Stimulated activated naive CD8-positive, alpha-beta T cell treated with anti-CD3 and anti-CD28 coated beads, Interleukin-15, Interleukin-2, amounts not matched to agents 100 ng/mL and 50 ng/mL, for 24 hours (primary cell): ENCODE results near the gene HIVEP2.

Experiments
- H3K27ac Mint-ChIP-seq: one replicate; pipeline ENCODE4 v1.8.0; 2021; ENCODE audit warnings: mild to moderate bottlenecking, mixed read lengths
- H3K27me3 Mint-ChIP-seq: one replicate; pipeline ENCODE4 v1.8.0; 2021; ENCODE audit warnings: mixed read lengths
- H3K36me3 Mint-ChIP-seq: one replicate; pipeline ENCODE4 v1.8.0; 2021; ENCODE audit warnings: low read depth, mixed read lengths
- H3K4me1 Mint-ChIP-seq: one replicate; pipeline ENCODE4 v1.8.0; 2021; ENCODE audit warnings: low read depth, mixed read lengths
- H3K4me3 Mint-ChIP-seq: one replicate; pipeline ENCODE4 v1.8.0; 2021; ENCODE audit warnings: mild to moderate bottlenecking, mixed read lengths
- H3K9me3 Mint-ChIP-seq: one replicate; pipeline ENCODE4 v1.8.0; 2021; ENCODE audit warnings: mixed read lengths

HIVEP2 gene

GRCh38 chr6:142794424-142794823, 150.6 kb downstream of the HIVEP2 start:
- no peaks in the 10 kb centered on the region for H3K9me3 Mint-ChIP-seq
- peaks cover 36% of the 10 kb centered on the region for H3K36me3 Mint-ChIP-seq
- H3K4me3 Mint-ChIP-seq = no peak overlapping the region
- peaks cover 84% of the 10 kb centered on the region for H3K4me1 Mint-ChIP-seq
- H3K27me3 Mint-ChIP-seq = no peaks in the 10 kb centered on the region
- H3K27ac Mint-ChIP-seq = peak overlapping the region; percentile 47

- Mint-ChIP-seq H3K27me3 (no peaks in the 10 kb centered on the region), H3K27ac (peak overlapping the region; percentile 51), H3K4me3 (no peak overlapping the region), H3K36me3 (peaks cover 51% of the 10 kb centered on the region), H3K4me1 (peaks cover 85% of the 10 kb centered on the region), H3K9me3 (no peaks in the 10 kb centered on the region)
These were observed 154.7 kb downstream of the HIVEP2 start for GRCh38 chr6:142790257-142790656.

- H3K36me3 Mint-ChIP-seq = peaks cover 45% of the 10 kb centered on the region
- peak overlapping the region; percentile 51 for H3K27ac Mint-ChIP-seq
- H3K9me3 Mint-ChIP-seq = no peaks in the 10 kb centered on the region
- H3K27me3 Mint-ChIP-seq = no peaks in the 10 kb centered on the region
- peaks cover 87% of the 10 kb centered on the region for H3K4me1 Mint-ChIP-seq
- no peak overlapping the region for H3K4me3 Mint-ChIP-seq
These were observed 157.6 kb downstream of the HIVEP2 start for GRCh38 chr6:142787422-142787821.

- H3K4me3 Mint-ChIP-seq = no peak overlapping the region
- peaks cover 87% of the 10 kb centered on the region for H3K4me1 Mint-ChIP-seq
- H3K27me3 Mint-ChIP-seq = no peaks in the 10 kb centered on the region
- H3K36me3 Mint-ChIP-seq = peaks cover 46% of the 10 kb centered on the region
- no peaks in the 10 kb centered on the region for H3K9me3 Mint-ChIP-seq
- H3K27ac Mint-ChIP-seq = peak overlapping the region; percentile 86
These were observed 158.5 kb downstream of the HIVEP2 start for GRCh38 chr6:142786476-142786875.

GRCh38 chr6:142784344-142784743, 160.6 kb downstream of the HIVEP2 start:
- peak overlapping the region; percentile 47 for H3K4me3 Mint-ChIP-seq
- H3K36me3 Mint-ChIP-seq = peaks cover 56% of the 10 kb centered on the region
- H3K9me3 Mint-ChIP-seq = no peaks in the 10 kb centered on the region
- peak overlapping the region; percentile 95 for H3K27ac Mint-ChIP-seq
- peaks cover 87% of the 10 kb centered on the region for H3K4me1 Mint-ChIP-seq
- no peaks in the 10 kb centered on the region for H3K27me3 Mint-ChIP-seq

- Mint-ChIP-seq H3K4me1 (peaks cover 81% of the 10 kb centered on the region), H3K36me3 (peaks cover 51% of the 10 kb centered on the region), H3K27ac (peak overlapping the region; percentile 70), H3K27me3 (no peaks in the 10 kb centered on the region), H3K9me3 (no peaks in the 10 kb centered on the region), H3K4me3 (no peak overlapping the region)
These were observed 161.5 kb downstream of the HIVEP2 start for GRCh38 chr6:142783499-142783898.

GRCh38 chr6:142781129-142781528, 163.8 kb downstream of the HIVEP2 start:
- Mint-ChIP-seq H3K27me3 (no peaks in the 10 kb centered on the region), H3K36me3 (peaks cover 41% of the 10 kb centered on the region)

GRCh38 chr6:142773859-142774648, 170.9 kb downstream of the HIVEP2 start:
- H3K4me3 Mint-ChIP-seq = peak overlapping the region; percentile 51
- H3K27me3 Mint-ChIP-seq = no peaks in the 10 kb centered on the region
- peaks cover 55% of the 10 kb centered on the region for H3K4me1 Mint-ChIP-seq
- H3K27ac Mint-ChIP-seq = peak overlapping the region; percentile 81
- H3K36me3 Mint-ChIP-seq = peaks cover 62% of the 10 kb centered on the region
- no peaks in the 10 kb centered on the region for H3K9me3 Mint-ChIP-seq

More at GRCh38 chr6:142781129-142781528, 163.8 kb downstream of the HIVEP2 start:
- H3K9me3 Mint-ChIP-seq = no peaks in the 10 kb centered on the region
- H3K27ac Mint-ChIP-seq = peak overlapping the region; percentile 78
- H3K4me3 Mint-ChIP-seq = no peak overlapping the region
- H3K4me1 Mint-ChIP-seq = peaks cover 69% of the 10 kb centered on the region

- Mint-ChIP-seq H3K27ac (peak overlapping the region; percentile 81), H3K36me3 (peaks cover 67% of the 10 kb centered on the region), H3K4me1 (peaks cover 58% of the 10 kb centered on the region), H3K27me3 (no peaks in the 10 kb centered on the region), H3K9me3 (no peaks in the 10 kb centered on the region), H3K4me3 (no peak overlapping the region)
These were observed 171.7 kb downstream of the HIVEP2 start for GRCh38 chr6:142773324-142773723.

GRCh38 chr6:142771162-142771561, 173.8 kb downstream of the HIVEP2 start:
- H3K4me3 Mint-ChIP-seq = no peak overlapping the region
- H3K36me3 Mint-ChIP-seq = peaks cover 84% of the 10 kb centered on the region
- H3K9me3 Mint-ChIP-seq = no peaks in the 10 kb centered on the region
- peak overlapping the region; percentile 41 for H3K27ac Mint-ChIP-seq
- H3K4me1 Mint-ChIP-seq = peaks cover 67% of the 10 kb centered on the region
- H3K27me3 Mint-ChIP-seq = no peaks in the 10 kb centered on the region

- H3K4me3 Mint-ChIP-seq = no peak overlapping the region
- peaks cover 50% of the 10 kb centered on the region for H3K4me1 Mint-ChIP-seq
- no peaks in the 10 kb centered on the region for H3K27me3 Mint-ChIP-seq
- H3K36me3 Mint-ChIP-seq = peaks cover 87% of the 10 kb centered on the region
- no peak overlapping the region for H3K27ac Mint-ChIP-seq
- H3K9me3 Mint-ChIP-seq = no peaks in the 10 kb centered on the region
These were observed 179.7 kb downstream of the HIVEP2 start for GRCh38 chr6:142765306-142765705.

GRCh38 chr6:142764311-142764710, 180.7 kb downstream of the HIVEP2 start:
- H3K9me3 Mint-ChIP-seq = no peaks in the 10 kb centered on the region
- H3K4me1 Mint-ChIP-seq = peaks cover 43% of the 10 kb centered on the region
- no peaks in the 10 kb centered on the region for H3K27me3 Mint-ChIP-seq
- peaks cover 87% of the 10 kb centered on the region for H3K36me3 Mint-ChIP-seq
- no peak overlapping the region for H3K27ac Mint-ChIP-seq
- no peak overlapping the region for H3K4me3 Mint-ChIP-seq

- Mint-ChIP-seq H3K9me3 (no peaks in the 10 kb centered on the region), H3K27ac (peak overlapping the region; percentile 9), H3K4me3 (no peak overlapping the region), H3K4me1 (peaks cover 38% of the 10 kb centered on the region), H3K36me3 (peaks cover 86% of the 10 kb centered on the region), H3K27me3 (no peaks in the 10 kb centered on the region)
These were observed 181.8 kb downstream of the HIVEP2 start for GRCh38 chr6:142763205-142763604.

GRCh38 chr6:142761756-142762155, 183.2 kb downstream of the HIVEP2 start:
- H3K9me3 Mint-ChIP-seq = no peaks in the 10 kb centered on the region
- H3K27me3 Mint-ChIP-seq = no peaks in the 10 kb centered on the region
- H3K27ac Mint-ChIP-seq = peak overlapping the region; percentile 59
- H3K4me1 Mint-ChIP-seq = peaks cover 32% of the 10 kb centered on the region
- H3K36me3 Mint-ChIP-seq = peaks cover 86% of the 10 kb centered on the region
- no peak overlapping the region for H3K4me3 Mint-ChIP-seq

- Mint-ChIP-seq H3K27ac (no peak overlapping the region), H3K27me3 (no peaks in the 10 kb centered on the region), H3K9me3 (no peaks in the 10 kb centered on the region), H3K36me3 (peaks cover 89% of the 10 kb centered on the region), H3K4me1 (peaks cover 41% of the 10 kb centered on the region), H3K4me3 (no peak overlapping the region)
These were observed 184.8 kb downstream of the HIVEP2 start for GRCh38 chr6:142760152-142760551.

GRCh38 chr6:142758629-142759025, 186.3 kb downstream of the HIVEP2 start:
- no peaks in the 10 kb centered on the region for H3K9me3 Mint-ChIP-seq
- H3K27ac Mint-ChIP-seq = no peak overlapping the region
- no peak overlapping the region for H3K4me3 Mint-ChIP-seq
- H3K27me3 Mint-ChIP-seq = no peaks in the 10 kb centered on the region
- peaks cover 39% of the 10 kb centered on the region for H3K4me1 Mint-ChIP-seq
- H3K36me3 Mint-ChIP-seq = peaks cover 91% of the 10 kb centered on the region
